Naive B cell (primary cell): Measurements from ENCODE around the gene PDE3B. TPM values are rescaled to one million over a fixed set of nuclear protein-coding genes. Genes with fewer than 3 reads are reported as not detected.
A peak's percentile ranks its signal among the peaks of the same experiment; 100 is the strongest.
"Not testable (repeated sequence)": the region's sequence is repeated elsewhere in the genome, so short reads cannot be mapped to it uniquely, and the experiment has no call there.

Experiments
- ATAC-seq, 2 donors: fragments of 150-1000 bp; cut with Tn5 transposase; 2 replicates each; pipeline ENCODE4 v1.10.0; 2021; ENCODE audit warnings: low read depth in 2 of 2, mild to moderate bottlenecking in 2 of 2, moderate library complexity in 2 of 2
- DNase-seq: peaks from one replicate; pipeline ENCODE4 v3.0.0; 2022
- H3K27ac Mint-ChIP-seq, 6 donors: one replicate each; pipeline ENCODE4 v1.8.0; 2020 to 2022; ENCODE audit warnings: mild to moderate bottlenecking in 6 of 6, mixed read lengths in 6 of 6, moderate library complexity in 5 of 6, inconsistent platforms in 2 of 6
- H3K27me3 Mint-ChIP-seq, 3 donors: one replicate each; pipeline ENCODE4 v1.8.0; 2021 to 2022; ENCODE audit warnings: mixed read lengths in 3 of 3, mild to moderate bottlenecking in 1 of 3
- H3K36me3 Mint-ChIP-seq, 2 donors: one replicate each; pipeline ENCODE4 v1.8.0; 2020 to 2022; ENCODE audit warnings: mixed read lengths in 2 of 2, inconsistent platforms in 1 of 2, mild to moderate bottlenecking in 1 of 2
- H3K4me1 Mint-ChIP-seq, 3 donors: one replicate each; pipeline ENCODE4 v1.8.0; 2020 to 2022; ENCODE audit warnings: mixed read lengths in 3 of 3, inconsistent platforms in 1 of 3, mild to moderate bottlenecking in 1 of 3, moderate library complexity in 1 of 3
- H3K4me3 Mint-ChIP-seq, 8 donors: one replicate each; pipeline ENCODE4 v1.8.0; 2020 to 2022; ENCODE audit warnings: mild to moderate bottlenecking in 8 of 8, mixed read lengths in 8 of 8, moderate library complexity in 8 of 8, inconsistent platforms in 2 of 8
- H3K9me3 Mint-ChIP-seq, 7 donors: one replicate each; pipeline ENCODE4 v1.8.0; 2020 to 2022; ENCODE audit warnings: mixed read lengths in 7 of 7, mild to moderate bottlenecking in 5 of 7, inconsistent platforms in 2 of 7, moderate library complexity in 1 of 7
- polyA plus RNA-seq, 6 donors: library from polyadenylated mRNA; unstranded; fragments of 300-500 nt; fragmentation: Illumina TruSeq; gene quantifications; one replicate each; pipeline ENCODE4 v1.2.3, GENCODE V29; 2021; ENCODE audit warnings: low read depth in 6 of 6

The PDE3B gene
- polyA plus RNA-seq, 6 donors from 2014 or later, result 0.65 to 5.7 (median 1.6) TPM

GRCh38 chr11:14821031-14821430 lies 177.4 kb downstream of the PDE3B start:
- Mint-ChIP-seq H3K27ac (no peak overlapping the region), H3K9me3 (peaks cover 0 to 18% (median 6%) of the 10 kb centered on the region in 7 donors), H3K27me3 (peaks cover 4 to 7% (median 6%) of the 10 kb centered on the region in 3 donors), H3K36me3 (peaks cover 7 to 12% of the 10 kb centered on the region in 2 donors), H3K4me3 (no peak overlapping the region), H3K4me1 (no peaks in the 10 kb centered on the region)
- ATAC-seq (no peak), DNase-seq (no peak)

GRCh38 chr11:14826600-14826999 lies 183.0 kb downstream of the PDE3B start:
- H3K27me3 Mint-ChIP-seq, result peaks cover 4 to 7% (median 6%) of the 10 kb centered on the region in 3 donors
- no peak overlapping the region for H3K4me3 Mint-ChIP-seq
- peaks cover 7 to 12% of the 10 kb centered on the region in 2 donors for H3K36me3 Mint-ChIP-seq
- H3K9me3 Mint-ChIP-seq, result peaks cover 3 to 39% (median 14%) of the 10 kb centered on the region in 7 donors
- H3K27ac Mint-ChIP-seq, result no peak overlapping the region
- no peaks in the 10 kb centered on the region for H3K4me1 Mint-ChIP-seq
- DNase-seq (no peak), ATAC-seq (no peak)

GRCh38 chr11:14835496-14836492 lies 192.2 kb downstream of the PDE3B start:
- H3K27ac Mint-ChIP-seq, result peak overlapping the region in 1 of 6 donors; percentile 4
- no peak for ATAC-seq
- H3K9me3 Mint-ChIP-seq, result no peaks in the 10 kb centered on the region
- peaks cover 0 to 6% (median 0%) of the 10 kb centered on the region in 3 donors for H3K27me3 Mint-ChIP-seq
- H3K36me3 Mint-ChIP-seq, result no peaks in the 10 kb centered on the region
- no peaks in the 10 kb centered on the region for H3K4me1 Mint-ChIP-seq
- no peak overlapping the region for H3K4me3 Mint-ChIP-seq
- no peak for DNase-seq

- Mint-ChIP-seq H3K27me3 (peaks cover 0 to 6% (median 0%) of the 10 kb centered on the region in 3 donors), H3K4me3 (no peak overlapping the region), H3K27ac (no peak overlapping the region), H3K36me3 (no peaks in the 10 kb centered on the region), H3K9me3 (peaks cover 0 to 8% (median 4%) of the 10 kb centered on the region in 7 donors), H3K4me1 (no peaks in the 10 kb centered on the region)
- no peak for ATAC-seq
- DNase-seq, result no peak
Observed at GRCh38 chr11:14842002-14842401, 198.4 kb downstream of the PDE3B start.

GRCh38 chr11:14852571-14853177 lies 209.1 kb downstream of the PDE3B start:
- Mint-ChIP-seq H3K27ac (peak overlapping the region in 1 of 6 donors; percentile 48), H3K4me1 (no peaks in the 10 kb centered on the region), H3K9me3 (peaks cover 0 to 4% (median 0%) of the 10 kb centered on the region in 7 donors), H3K4me3 (no peak overlapping the region), H3K36me3 (no peaks in the 10 kb centered on the region), H3K27me3 (no peaks in the 10 kb centered on the region)
- ATAC-seq (no peak), DNase-seq (no peak)

- Mint-ChIP-seq H3K4me1 (no peaks in the 10 kb centered on the region), H3K36me3 (no peaks in the 10 kb centered on the region), H3K9me3 (peaks cover 0 to 4% (median 0%) of the 10 kb centered on the region in 7 donors), H3K27ac (no peak overlapping the region), H3K27me3 (no peaks in the 10 kb centered on the region), H3K4me3 (no peak overlapping the region)
- no peak for ATAC-seq
- DNase-seq, result no peak
Observed at GRCh38 chr11:14854057-14854456, 210.5 kb downstream of the PDE3B start.

- DNase-seq (no peak), ATAC-seq (no peak)
- Mint-ChIP-seq H3K4me1 (no peaks in the 10 kb centered on the region), H3K9me3 (peaks cover 0 to 4% (median 0%) of the 10 kb centered on the region in 7 donors), H3K27ac (no peak overlapping the region), H3K36me3 (no peaks in the 10 kb centered on the region), H3K4me3 (no peak overlapping the region), H3K27me3 (no peaks in the 10 kb centered on the region)
Observed at GRCh38 chr11:14855890-14856289, 212.3 kb downstream of the PDE3B start.

- H3K36me3 Mint-ChIP-seq, result no peaks in the 10 kb centered on the region
- H3K4me1 Mint-ChIP-seq, result no peaks in the 10 kb centered on the region
- H3K27me3 Mint-ChIP-seq, result no peaks in the 10 kb centered on the region
- no peak overlapping the region for H3K4me3 Mint-ChIP-seq
- H3K27ac Mint-ChIP-seq, result no peak overlapping the region
- peaks cover 0 to 4% (median 0%) of the 10 kb centered on the region in 7 donors for H3K9me3 Mint-ChIP-seq
- ATAC-seq (no peak), DNase-seq (no peak)
Observed at GRCh38 chr11:14857621-14858020, 214.0 kb downstream of the PDE3B start.

- H3K27ac Mint-ChIP-seq, result no peak overlapping the region
- DNase-seq, result no peak
- H3K9me3 Mint-ChIP-seq, result peaks cover 0 to 10% (median 5%) of the 10 kb centered on the region in 7 donors
- peaks cover 0 to 5% of the 10 kb centered on the region in 2 donors for H3K36me3 Mint-ChIP-seq
- no peaks in the 10 kb centered on the region for H3K27me3 Mint-ChIP-seq
- ATAC-seq, result no peak
- no peak overlapping the region for H3K4me3 Mint-ChIP-seq
- H3K4me1 Mint-ChIP-seq, result no peaks in the 10 kb centered on the region
Observed at GRCh38 chr11:14858404-14858803, 214.8 kb downstream of the PDE3B start.

- no peaks in the 10 kb centered on the region for H3K27me3 Mint-ChIP-seq
- DNase-seq (no peak), ATAC-seq (no peak)
- peaks cover 10 to 22% of the 10 kb centered on the region in 2 donors for H3K36me3 Mint-ChIP-seq
- H3K4me3 Mint-ChIP-seq, result no peak overlapping the region
- H3K27ac Mint-ChIP-seq, result no peak overlapping the region
- H3K9me3 Mint-ChIP-seq, result peaks cover 0 to 25% (median 12%) of the 10 kb centered on the region in 7 donors
- no peaks in the 10 kb centered on the region for H3K4me1 Mint-ChIP-seq
Observed at GRCh38 chr11:14860511-14860910, 216.9 kb downstream of the PDE3B start.

- H3K36me3 Mint-ChIP-seq, result peaks cover 10 to 22% of the 10 kb centered on the region in 2 donors
- no peaks in the 10 kb centered on the region for H3K4me1 Mint-ChIP-seq
- no peak overlapping the region for H3K4me3 Mint-ChIP-seq
- DNase-seq, result no peak
- ATAC-seq, result no peak
- H3K27me3 Mint-ChIP-seq, result no peaks in the 10 kb centered on the region
- H3K9me3 Mint-ChIP-seq, result peaks cover 0 to 25% (median 12%) of the 10 kb centered on the region in 7 donors
- peak overlapping the region in 1 of 6 donors; percentile 17 for H3K27ac Mint-ChIP-seq
Observed at GRCh38 chr11:14861680-14862079, 218.1 kb downstream of the PDE3B start.

GRCh38 chr11:14863775-14864174 lies 220.2 kb downstream of the PDE3B start:
- Mint-ChIP-seq H3K9me3 (peaks cover 0 to 25% (median 12%) of the 10 kb centered on the region in 7 donors), H3K36me3 (peaks cover 14 to 22% of the 10 kb centered on the region in 2 donors)
- H3K4me1 Mint-ChIP-seq, H3K27me3 Mint-ChIP-seq, ATAC-seq, H3K27ac Mint-ChIP-seq, H3K4me3 Mint-ChIP-seq, DNase-seq: not testable (repeated sequence)

GRCh38 chr11:14872032-14872431 lies 228.4 kb downstream of the PDE3B start:
- DNase-seq (no peak), ATAC-seq (no peak)
- Mint-ChIP-seq H3K36me3 (peaks cover 7% of the 10 kb centered on the region in 2 donors), H3K27ac (peak overlapping the region in 1 of 6 donors; percentile 85), H3K4me1 (no peaks in the 10 kb centered on the region), H3K9me3 (no peaks in the 10 kb centered on the region), H3K4me3 (no peak overlapping the region), H3K27me3 (no peaks in the 10 kb centered on the region)
